ENCODE measurements around the gene FIBCD1. TPM values are rescaled to one million over a fixed set of nuclear protein-coding genes. Genes with fewer than 3 reads are reported as not detected.
A peak's percentile ranks its signal among the peaks of the same experiment; 100 is the strongest.

FIBCD1 gene
- total RNA-seq, 1 donor from 2014 or later: 0.53 TPM

- Mint-ChIP-seq H3K4me3 (peak overlapping the region; percentile 41), H3K9me3 (no peaks in the 10 kb centered on the region), H3K4me1 (ENCODE audit: unreplicated experiment) (peaks cover 24% of the 10 kb centered on the region), H3K27ac (no peak overlapping the region), H3K36me3 (no peaks in the 10 kb centered on the region), H3K27me3 (peaks cover 60% of the 10 kb centered on the region)
- DNase-seq (ENCODE audit: extremely low spot score, unreplicated experiment): no peak
- no peak for TF ChIP-seq CTCF (conservative IDR thresholded peaks at IDR 0.05)
Observed at GRCh38 chr9:130935648-130936271, 3.3 kb downstream of the FIBCD1 start.

GRCh38 chr9:130934702-130935647, 4.1 kb downstream of the FIBCD1 start:
- no peaks in the 10 kb centered on the region for H3K36me3 Mint-ChIP-seq
- no peaks in the 10 kb centered on the region for H3K9me3 Mint-ChIP-seq
- no peak for TF ChIP-seq CTCF (conservative IDR thresholded peaks at IDR 0.05)
- H3K4me1 Mint-ChIP-seq (ENCODE audit: unreplicated experiment): peaks cover 24% of the 10 kb centered on the region
- H3K27ac Mint-ChIP-seq: peak overlapping the region; percentile 35
- peak overlapping the region; percentile 51 for H3K4me3 Mint-ChIP-seq
- DNase-seq (ENCODE audit: extremely low spot score, unreplicated experiment): no peak
- peaks cover 53% of the 10 kb centered on the region for H3K27me3 Mint-ChIP-seq

GRCh38 chr9:130934246-130934645, 4.8 kb downstream of the FIBCD1 start:
- Mint-ChIP-seq H3K27me3 (peaks cover 53% of the 10 kb centered on the region), H3K4me1 (ENCODE audit: unreplicated experiment) (peaks cover 24% of the 10 kb centered on the region), H3K36me3 (no peaks in the 10 kb centered on the region), H3K27ac (no peak overlapping the region), H3K4me3 (no peak overlapping the region), H3K9me3 (no peaks in the 10 kb centered on the region)
- no peak for TF ChIP-seq CTCF (conservative IDR thresholded peaks at IDR 0.05)
- no peak for DNase-seq (ENCODE audit: extremely low spot score, unreplicated experiment)

GRCh38 chr9:130933114-130934046, 5.7 kb downstream of the FIBCD1 start:
- no peaks in the 10 kb centered on the region for H3K9me3 Mint-ChIP-seq
- DNase-seq (ENCODE audit: extremely low spot score, unreplicated experiment): no peak
- no peak overlapping the region for H3K27ac Mint-ChIP-seq
- H3K4me3 Mint-ChIP-seq: peak overlapping the region; percentile 28
- H3K36me3 Mint-ChIP-seq: no peaks in the 10 kb centered on the region
- H3K27me3 Mint-ChIP-seq: peaks cover 49% of the 10 kb centered on the region
- TF ChIP-seq CTCF (conservative IDR thresholded peaks at IDR 0.05): no peak
- H3K4me1 Mint-ChIP-seq (ENCODE audit: unreplicated experiment): peaks cover 24% of the 10 kb centered on the region
